ENCODE measurements around the gene TMEM212. TPM values are rescaled to one million over a fixed set of nuclear protein-coding genes. Genes with fewer than 3 reads are reported as not detected.
A peak's percentile ranks its signal among the peaks of the same experiment; 100 is the strongest.

The TMEM212 gene
- total and polyA plus RNA-seq, 2 of the 13 experiments (the other 11 are each of a cell fraction or from before 2014, with no cell fraction given) = not detected

GRCh38 chr3:171806200-171807128, 36.7 kb upstream of the TMEM212 start (continued):
- TF ChIP-seq E2F2 (CRISPR knock-in tag; IDR thresholded peaks at IDR 0.05; ENCODE audit: borderline replicate concordance) = no peak
- no peak for TF ChIP-seq FOXC1 (CRISPR knock-in tag; IDR thresholded peaks at IDR 0.05; ENCODE audit: borderline replicate concordance)
- no peak for TF ChIP-seq ZNF280D (CRISPR knock-in tag; IDR thresholded peaks at IDR 0.05)
- TF ChIP-seq DZIP1 (CRISPR knock-in tag; IDR thresholded peaks at IDR 0.05) = no peak
- no peak for TF ChIP-seq SRSF4 (IDR thresholded peaks at IDR 0.05; ENCODE audit: low read depth, low read length, poor library complexity, severe bottlenecking)
- 0 out of 2 replicates have a peak, but pooled peaks have one; percentile 19 for TF ChIP-seq SNAI1 (CRISPR knock-in tag; IDR thresholded peaks at IDR 0.05; ENCODE audit: borderline replicate concordance)
- no peak for TF ChIP-seq SCMH1 (CRISPR knock-in tag; IDR thresholded peaks at IDR 0.05; ENCODE audit: borderline replicate concordance)
- no peak for TF ChIP-seq ZNF407 (CRISPR knock-in tag; IDR thresholded peaks at IDR 0.05; ENCODE audit: not compliant biosample characterization)
- no peak for TF ChIP-seq ZNF746 (CRISPR knock-in tag; IDR thresholded peaks at IDR 0.05)
- no peak for TF ChIP-seq ZNF282 (IDR thresholded peaks at IDR 0.05; ENCODE audit: partially characterized antibody)
- no peak for TF ChIP-seq HNRNPL (IDR thresholded peaks at IDR 0.05; ENCODE audit: low read depth, low read length)
- peak; percentile 82 for TF ChIP-seq ATF1 (CRISPR knock-in tag; IDR thresholded peaks at IDR 0.05)

Measured in HepG2 (cell line).